GM18502 (cell line): ENCODE measurements around the gene DBNL.

Experiments used
- ATAC-seq: cut with Tn5 transposase; IDR thresholded peaks from one replicate; pipeline ENCODE4 v1.9.1; 2021; ENCODE audit warnings: mild to moderate bottlenecking; ENCODE audit not compliant: unreplicated experiment, poor library complexity

DBNL gene

GRCh38 chr7:44060948-44061644, 16.6 kb downstream of the DBNL start:
- no peak for ATAC-seq

- ATAC-seq = no peak
These were observed 17.2 kb downstream of the DBNL start for GRCh38 chr7:44061645-44062179.

GRCh38 chr7:44062180-44062902, 17.8 kb downstream of the DBNL start:
- no peak for ATAC-seq

- no peak for ATAC-seq
These were observed 18.4 kb downstream of the DBNL start for GRCh38 chr7:44062903-44063295.

GRCh38 chr7:44063547-44063893, 19.0 kb downstream of the DBNL start:
- ATAC-seq = no peak

GRCh38 chr7:44063894-44064651, 19.6 kb downstream of the DBNL start:
- no peak for ATAC-seq

GRCh38 chr7:44064791-44065430, 20.4 kb downstream of the DBNL start:
- ATAC-seq = no peak

- no peak for ATAC-seq
These were observed 21.1 kb downstream of the DBNL start, which contains the start of gene PGAM2 for GRCh38 chr7:44065431-44066110. Gene PGAM2, minus strand, starts transcription at chr7:44065567. Its CDS starts 38 bp downstream, at chr7:44065529.

GRCh38 chr7:44066111-44066460, 21.6 kb downstream of the DBNL start:
- no peak for ATAC-seq

- ATAC-seq = no peak
These were observed 22.1 kb downstream of the DBNL start for GRCh38 chr7:44066494-44067063.

- no peak for ATAC-seq
These were observed 22.8 kb downstream of the DBNL start for GRCh38 chr7:44067064-44067951.

GRCh38 chr7:44068054-44068453, 23.6 kb downstream of the DBNL start:
- ATAC-seq = no peak

- ATAC-seq = no peak
These were observed 27.3 kb downstream of the DBNL start for GRCh38 chr7:44071726-44072363.

GRCh38 chr7:44072364-44073231, 28.1 kb downstream of the DBNL start:
- no peak for ATAC-seq

GRCh38 chr7:44073664-44074348, 29.3 kb downstream of the DBNL start:
- peak; percentile 57 for ATAC-seq

GRCh38 chr7:44074349-44074695, 29.8 kb downstream of the DBNL start:
- no peak for ATAC-seq
